ENCODE measurements around the gene G6PC2.

Gene G6PC2

DNA sequence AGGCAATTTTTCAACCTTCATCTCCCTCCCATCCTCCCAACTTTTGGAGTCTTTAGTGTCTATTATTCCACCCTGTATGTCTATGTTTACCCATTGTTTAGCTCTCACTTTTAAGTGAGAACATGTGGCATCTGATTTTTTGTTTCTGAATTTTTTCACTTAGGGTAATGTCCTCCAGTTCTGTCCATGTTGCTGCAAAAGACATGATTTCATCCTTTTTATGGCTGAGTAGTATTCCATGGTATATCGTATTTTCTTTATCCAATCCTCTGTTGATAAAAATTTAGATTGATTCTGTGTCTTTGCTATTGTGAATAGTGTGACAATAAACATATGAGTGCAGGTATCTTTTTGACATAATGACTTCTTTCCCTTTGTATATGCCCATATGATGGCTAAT, 48.2 kb downstream of the G6PC2 start:
- DNase-seq, result no peak

DNA sequence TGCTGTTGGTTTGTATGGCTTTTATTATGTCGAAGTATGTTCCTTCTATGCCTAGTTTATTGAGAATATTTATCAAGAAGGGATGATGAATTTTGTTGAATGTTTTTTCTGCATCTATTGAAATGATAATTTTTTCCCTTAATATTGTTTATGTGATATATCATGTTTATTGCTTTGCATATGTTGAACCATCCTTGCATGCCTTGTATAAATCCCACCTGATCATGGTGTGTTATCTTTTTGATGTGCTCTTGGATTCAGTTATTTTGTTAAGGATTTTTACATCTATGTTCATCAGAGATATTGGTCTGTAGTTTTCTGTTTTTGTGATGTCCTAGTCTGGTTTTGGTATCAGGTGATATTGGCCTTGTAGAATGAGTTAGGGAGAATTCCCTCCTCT, 50.8 kb downstream of the G6PC2 start:
- no peak for DNase-seq

- no peak for DNase-seq
Measured at GRCh38 chr2:168952424-168952823, 51.3 kb downstream of the G6PC2 start.

DNA sequence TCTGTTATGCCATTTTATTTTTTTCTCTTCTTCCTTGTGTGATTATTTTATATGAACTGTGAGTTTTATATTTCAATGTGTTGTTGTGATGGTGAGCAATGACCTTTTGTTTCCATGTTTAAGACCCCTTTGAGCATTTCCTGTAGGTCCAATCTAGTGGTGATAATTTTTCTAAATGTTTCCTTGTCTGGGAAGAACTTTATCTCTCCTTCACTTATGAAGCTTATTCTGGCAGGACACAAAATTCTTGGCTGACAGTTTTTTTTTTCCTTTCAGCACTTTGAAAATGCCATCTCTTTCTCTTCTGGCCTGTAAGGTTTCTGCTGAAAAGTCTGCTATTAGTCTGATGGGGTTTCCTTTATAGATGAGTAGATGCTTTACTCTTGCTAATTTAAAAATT, 53.2 kb downstream of the G6PC2 start:
- DNase-seq, result no peak

DNA sequence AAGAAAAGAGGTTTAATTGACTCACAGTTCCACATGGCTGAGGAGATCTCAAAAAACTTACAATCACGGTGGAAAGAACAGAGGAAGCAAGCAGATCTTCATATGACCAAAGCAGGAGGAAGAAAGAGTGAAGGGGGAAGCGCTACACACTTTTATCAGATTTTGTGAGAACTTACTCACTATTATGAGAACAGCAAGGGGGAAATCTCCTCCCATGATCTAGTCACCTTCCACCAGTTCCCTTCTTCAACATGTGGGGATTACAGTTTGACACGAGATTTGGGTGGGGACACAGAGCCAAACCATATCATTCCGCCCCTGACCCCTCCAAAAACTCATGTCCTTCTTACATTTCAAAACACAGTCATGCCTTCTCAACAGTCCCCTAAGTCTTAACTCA, 54.2 kb downstream of the G6PC2 start:
- DNase-seq, result no peak

DNA sequence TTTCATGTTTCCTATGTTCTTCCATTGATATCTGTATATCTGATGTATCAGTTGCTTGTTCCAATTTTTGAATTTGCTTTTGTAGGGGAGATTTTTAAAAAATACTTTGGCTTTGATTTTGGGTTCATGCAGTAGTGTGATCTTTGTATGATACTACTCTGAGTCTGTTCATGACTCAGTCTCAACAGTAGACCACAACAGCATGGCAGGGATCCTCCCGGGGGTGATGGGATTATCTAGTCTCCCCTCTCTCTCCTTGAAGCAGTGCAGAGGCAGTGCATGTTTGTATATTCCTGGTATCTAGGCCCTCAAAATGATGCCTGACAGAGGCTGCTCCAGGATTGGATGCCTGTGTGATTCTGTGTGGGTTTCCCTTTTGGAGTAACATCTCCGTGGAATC, 55.3 kb downstream of the G6PC2 start:
- DNase-seq, result no peak
